ENCODE results near the gene ITGA4. TPM values are rescaled to one million over a fixed set of nuclear protein-coding genes. Genes with fewer than 3 reads are reported as not detected.
A peak's percentile ranks its signal among the peaks of the same experiment; 100 is the strongest.

Gene ITGA4
- total RNA-seq, 3 donors from 2014 or later, result 6.7 to 12.5 (median 11.7) TPM

- H3K27me3 ChIP-seq, result no peaks in the 10 kb centered on the region
- intact Hi-C loops (cut with DNase I; ENCODE audit: low total_unique reads), result no loop called here
- no peak for TF ChIP-seq POLR2AphosphoS5 (IDR thresholded peaks at IDR 0.05)
- no peak for TF ChIP-seq POLR2A (IDR thresholded peaks at IDR 0.05)
- no peak for TF ChIP-seq CTCF (IDR thresholded peaks at IDR 0.05)
- no peaks in the 10 kb centered on the region for H3K9me3 ChIP-seq
- no peak overlapping the region for H3K4me3 ChIP-seq
- DNase-seq (ENCODE audit: low spot score in 2 of 2), result no peak
- H3K27ac ChIP-seq, result no peak overlapping the region
- H3K4me1 ChIP-seq, result no peaks in the 10 kb centered on the region
- H3K36me3 ChIP-seq, result no peaks in the 10 kb centered on the region
Measured at GRCh38 chr2:181570059-181570458, 112.9 kb downstream of the ITGA4 start.

GRCh38 chr2:181570833-181571661 is 113.9 kb downstream of the ITGA4 start:
- intact Hi-C loops (cut with DNase I; ENCODE audit: low total_unique reads), result no loop called here
- no peak overlapping the region for H3K4me3 ChIP-seq
- H3K27ac ChIP-seq, result no peak overlapping the region
- no peak for DNase-seq (ENCODE audit: low spot score in 2 of 2)
- H3K4me1 ChIP-seq, result no peaks in the 10 kb centered on the region
- TF ChIP-seq POLR2AphosphoS5 (IDR thresholded peaks at IDR 0.05), result no peak
- TF ChIP-seq CTCF (IDR thresholded peaks at IDR 0.05), result peak in 1 of 3 donors; percentile 13
- TF ChIP-seq POLR2A (IDR thresholded peaks at IDR 0.05), result no peak
- H3K27me3 ChIP-seq, result no peaks in the 10 kb centered on the region
- no peaks in the 10 kb centered on the region for H3K36me3 ChIP-seq
- H3K9me3 ChIP-seq, result no peaks in the 10 kb centered on the region

- Histone ChIP-seq H3K4me3 (no peak overlapping the region), H3K27ac (no peak overlapping the region), H3K9me3 (no peaks in the 10 kb centered on the region), H3K36me3 (no peaks in the 10 kb centered on the region), H3K4me1 (no peaks in the 10 kb centered on the region), H3K27me3 (no peaks in the 10 kb centered on the region)
- intact Hi-C loops (cut with DNase I; ENCODE audit: low total_unique reads), result no loop called here
- no peak for DNase-seq (ENCODE audit: low spot score in 2 of 2)
- peak in 1 of 3 donors; percentile 22 for TF ChIP-seq CTCF (IDR thresholded peaks at IDR 0.05)
- TF ChIP-seq POLR2AphosphoS5 (IDR thresholded peaks at IDR 0.05), result no peak
Measured at GRCh38 chr2:181573140-181573736, 116.1 kb downstream of the ITGA4 start.

- H3K9me3 ChIP-seq, result no peaks in the 10 kb centered on the region
- H3K27ac ChIP-seq, result no peak overlapping the region
- intact Hi-C loops (cut with DNase I; ENCODE audit: low total_unique reads), result no loop called here
- no peaks in the 10 kb centered on the region for H3K27me3 ChIP-seq
- H3K4me3 ChIP-seq, result no peak overlapping the region
- H3K4me1 ChIP-seq, result no peaks in the 10 kb centered on the region
- TF ChIP-seq POLR2AphosphoS5 (IDR thresholded peaks at IDR 0.05) (no peak), POLR2A (IDR thresholded peaks at IDR 0.05) (no peak), CTCF (IDR thresholded peaks at IDR 0.05) (no peak)
- no peaks in the 10 kb centered on the region for H3K36me3 ChIP-seq
- no peak for DNase-seq (ENCODE audit: low spot score in 2 of 2)
Measured at GRCh38 chr2:181574321-181574720, 117.1 kb downstream of the ITGA4 start.

- no peak overlapping the region for H3K27ac ChIP-seq
- intact Hi-C loops (cut with DNase I; ENCODE audit: low total_unique reads), result no loop called here
- TF ChIP-seq POLR2A (IDR thresholded peaks at IDR 0.05) (no peak), CTCF (IDR thresholded peaks at IDR 0.05) (no peak), POLR2AphosphoS5 (IDR thresholded peaks at IDR 0.05) (no peak)
- H3K27me3 ChIP-seq, result no peaks in the 10 kb centered on the region
- H3K9me3 ChIP-seq, result no peaks in the 10 kb centered on the region
- no peak for DNase-seq (ENCODE audit: low spot score in 2 of 2)
- no peaks in the 10 kb centered on the region for H3K36me3 ChIP-seq
- no peaks in the 10 kb centered on the region for H3K4me1 ChIP-seq
- no peak overlapping the region for H3K4me3 ChIP-seq
Measured at GRCh38 chr2:181575024-181575649, 118.0 kb downstream of the ITGA4 start.

Measured in breast epithelium (tissue), 4 donors.